HUES6 (cell line): ENCODE results near the gene C16orf82.

Source experiments
- H3K27ac ChIP-seq: 2 replicates; pipeline ENCODE4 v1.7.0; 2013; ENCODE audit warnings: low read depth, mild to moderate bottlenecking, low read length, inconsistent platforms
- H3K27me3 ChIP-seq: 2 replicates; pipeline ENCODE4 v1.6.1; 2013; ENCODE audit warnings: low read length; ENCODE audit not compliant: control insufficient read depth, insufficient read depth
- H3K36me3 ChIP-seq: 2 replicates; pipeline ENCODE4 v1.6.1; 2013; ENCODE audit warnings: low read length; ENCODE audit not compliant: control insufficient read depth, insufficient read depth
- H3K4me1 ChIP-seq: 2 replicates; pipeline ENCODE4 v1.6.1; 2013; ENCODE audit warnings: low read length; ENCODE audit not compliant: control insufficient read depth, insufficient read depth
- H3K4me3 ChIP-seq: 2 replicates; pipeline ENCODE4 v1.5.1; 2013; ENCODE audit warnings: low read depth, low read length
- H3K9ac ChIP-seq: one replicate; pipeline ENCODE4 v1.6.1; 2013; ENCODE audit warnings: mild to moderate bottlenecking, low read length
- H3K9me3 ChIP-seq: 2 replicates; pipeline ENCODE4 v1.6.1; 2013; ENCODE audit warnings: low read depth, low read length; ENCODE audit not compliant: control insufficient read depth, insufficient read depth

The C16orf82 gene

GRCh38 chr16:27048316-27048715 is 18.4 kb upstream of the C16orf82 start:
- peaks cover 14% of the 10 kb centered on the region for H3K27me3 ChIP-seq
- no peaks in the 10 kb centered on the region for H3K36me3 ChIP-seq
- no peaks in the 10 kb centered on the region for H3K9me3 ChIP-seq
- peaks cover 3% of the 10 kb centered on the region; the same call in 1 of the 2 replicates for H3K4me1 ChIP-seq
- H3K27ac ChIP-seq, result no peak overlapping the region
- no peak overlapping the region for H3K9ac ChIP-seq
- H3K4me3 ChIP-seq, result no peak overlapping the region

DNA sequence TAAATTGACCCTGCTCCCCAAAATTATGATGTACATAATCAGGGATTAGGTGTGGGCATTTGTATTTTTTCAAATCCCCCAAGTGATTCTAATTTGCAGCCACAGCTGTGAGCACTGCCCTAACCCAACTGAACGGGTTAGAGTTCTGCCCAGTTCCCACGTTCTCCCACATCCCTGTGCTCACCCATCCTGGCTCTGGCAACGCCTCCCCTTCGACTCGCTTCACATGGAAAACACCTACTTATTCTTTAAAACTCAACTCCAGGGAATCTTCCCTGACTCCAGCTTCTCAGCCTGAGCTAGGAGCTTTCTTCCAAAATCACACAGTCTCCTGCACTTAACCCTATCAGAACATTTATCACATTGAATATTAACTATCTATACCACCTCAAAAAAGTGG is 17.6 kb upstream of the C16orf82 start:
- Histone ChIP-seq H3K36me3 (no peaks in the 10 kb centered on the region), H3K9me3 (no peaks in the 10 kb centered on the region), H3K27me3 (peaks cover 14% of the 10 kb centered on the region), H3K27ac (no peak overlapping the region), H3K4me3 (no peak overlapping the region), H3K9ac (no peak overlapping the region), H3K4me1 (peaks cover 3% of the 10 kb centered on the region; the same call in 1 of the 2 replicates)

DNA sequence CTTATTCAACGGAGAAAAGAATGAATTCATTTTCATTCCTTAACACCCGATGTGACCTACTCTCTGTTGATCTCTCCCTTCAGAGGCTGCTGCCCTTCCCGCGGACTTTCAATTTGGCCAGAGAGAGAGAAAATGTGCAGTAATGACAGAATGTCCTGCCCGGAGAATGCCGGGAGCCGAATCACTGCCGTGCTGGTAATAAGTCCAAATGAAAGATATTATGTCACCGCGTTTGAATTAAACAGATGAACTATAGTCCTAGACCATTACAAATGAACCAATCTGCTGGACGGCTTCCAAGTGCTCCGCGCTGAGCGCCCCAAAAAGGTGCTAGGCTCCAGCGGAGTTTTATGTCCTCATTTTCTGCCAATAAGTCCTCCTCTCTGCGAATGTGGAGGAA is 14.7 kb upstream of the C16orf82 start:
- peaks cover 7% of the 10 kb centered on the region for H3K27me3 ChIP-seq
- H3K9me3 ChIP-seq, result no peaks in the 10 kb centered on the region
- H3K9ac ChIP-seq, result no peak overlapping the region
- no peaks in the 10 kb centered on the region for H3K36me3 ChIP-seq
- no peaks in the 10 kb centered on the region for H3K4me1 ChIP-seq
- no peak overlapping the region for H3K4me3 ChIP-seq
- no peak overlapping the region for H3K27ac ChIP-seq

GRCh38 chr16:27053996-27054395 is 12.7 kb upstream of the C16orf82 start:
- peaks cover 3% of the 10 kb centered on the region; the same call in 1 of the 2 replicates for H3K27me3 ChIP-seq
- no peak overlapping the region for H3K4me3 ChIP-seq
- H3K27ac ChIP-seq, result no peak overlapping the region

DNA sequence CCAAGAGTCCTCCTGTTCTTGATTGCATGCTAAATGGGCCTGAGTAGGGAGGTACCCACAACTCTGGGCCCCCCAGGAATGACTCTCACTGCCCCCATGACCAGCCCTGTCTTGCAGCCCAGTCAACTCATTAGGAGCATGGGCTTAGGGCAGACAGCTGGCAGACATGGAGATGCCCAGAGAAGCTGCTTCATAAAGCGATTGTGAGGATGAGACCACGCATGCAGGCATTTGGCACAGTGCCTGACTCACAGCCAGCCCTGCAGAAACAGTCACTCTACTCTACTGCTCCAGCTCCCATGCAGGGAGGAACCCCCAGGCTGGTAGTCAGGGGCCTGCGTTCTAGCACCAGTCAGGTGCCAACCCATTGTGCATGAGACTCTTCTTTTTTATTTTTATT is 8.4 kb upstream of the C16orf82 start:
- H3K4me1 ChIP-seq, result no peaks in the 10 kb centered on the region
- H3K27me3 ChIP-seq, result no peaks in the 10 kb centered on the region
- H3K4me3 ChIP-seq, result no peak overlapping the region
- no peak overlapping the region for H3K27ac ChIP-seq
- no peak overlapping the region for H3K9ac ChIP-seq
- no peaks in the 10 kb centered on the region; the same call in 1 of the 2 replicates for H3K9me3 ChIP-seq
- H3K36me3 ChIP-seq, result no peaks in the 10 kb centered on the region

More at GRCh38 chr16:27053996-27054395, 12.7 kb upstream of the C16orf82 start:
- no peaks in the 10 kb centered on the region for H3K36me3 ChIP-seq
- H3K4me1 ChIP-seq, result no peaks in the 10 kb centered on the region
- H3K9me3 ChIP-seq, result no peaks in the 10 kb centered on the region
- H3K9ac ChIP-seq, result no peak overlapping the region

GRCh38 chr16:27070776-27071175 is 4.0 kb downstream of the C16orf82 start:
- Histone ChIP-seq H3K27me3 (peaks cover 17% of the 10 kb centered on the region), H3K9me3 (peaks cover 5% of the 10 kb centered on the region; the same call in 1 of the 2 replicates), H3K36me3 (no peaks in the 10 kb centered on the region), H3K4me3 (no peak overlapping the region), H3K27ac (no peak overlapping the region), H3K9ac (no peak overlapping the region), H3K4me1 (peaks cover 6% of the 10 kb centered on the region)

- Histone ChIP-seq H3K36me3 (no peaks in the 10 kb centered on the region), H3K9me3 (peaks cover 9% of the 10 kb centered on the region; the same call in 1 of the 2 replicates), H3K4me3 (no peak overlapping the region), H3K27me3 (0 out of 2 replicates have a peak, but pooled peaks cover 4% of the 10 kb centered on the region), H3K27ac (no peak overlapping the region), H3K9ac (no peak overlapping the region), H3K4me1 (no peaks in the 10 kb centered on the region)
These were observed 7.0 kb downstream of the C16orf82 start for GRCh38 chr16:27073733-27074132.

DNA sequence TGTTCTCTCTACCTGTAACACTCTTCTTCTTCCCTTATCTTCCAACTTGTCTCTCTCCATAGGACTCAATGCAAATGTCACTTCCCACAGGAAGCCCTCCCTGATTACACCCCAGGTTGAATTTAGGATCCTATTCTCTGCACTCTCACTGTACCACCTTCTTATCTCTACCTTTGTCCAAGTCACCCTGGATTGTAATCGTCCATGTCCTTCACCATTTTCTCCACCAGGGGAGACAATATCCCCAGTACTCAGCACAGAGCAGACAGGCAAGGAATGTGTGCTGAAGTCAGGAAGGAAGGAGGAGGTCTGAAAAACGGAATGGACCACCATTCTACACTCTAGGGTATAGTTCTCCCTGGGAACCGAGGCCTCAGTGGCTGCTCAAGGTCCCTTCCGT is 14.2 kb downstream of the C16orf82 start:
- Histone ChIP-seq H3K27me3 (no peaks in the 10 kb centered on the region), H3K36me3 (no peaks in the 10 kb centered on the region)

DNA sequence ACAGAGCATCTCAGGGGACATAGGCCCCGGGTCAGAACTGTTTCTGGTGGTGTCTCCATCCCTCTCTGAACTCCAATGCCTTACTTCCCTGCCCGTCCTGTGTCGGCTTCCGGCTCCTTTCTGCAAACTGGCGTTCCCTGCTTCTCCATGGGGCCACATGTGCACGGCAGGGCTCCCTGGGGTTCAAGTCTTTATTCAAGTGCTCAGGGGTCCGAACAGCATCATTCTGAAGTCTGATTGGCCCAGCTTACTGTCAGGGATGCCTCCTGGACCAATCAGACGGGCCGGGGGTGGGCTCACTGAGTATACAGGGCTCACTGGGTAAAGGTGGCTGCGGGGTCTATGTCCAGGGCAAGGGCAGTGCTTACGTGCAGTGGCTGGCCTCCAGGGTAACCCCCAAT is 17.1 kb downstream of the C16orf82 start:
- H3K36me3 ChIP-seq, result no peaks in the 10 kb centered on the region
- no peak overlapping the region for H3K4me3 ChIP-seq
- peaks cover 18% of the 10 kb centered on the region for H3K4me1 ChIP-seq
- H3K9ac ChIP-seq, result no peak overlapping the region
- H3K27me3 ChIP-seq, result no peaks in the 10 kb centered on the region
- H3K9me3 ChIP-seq, result no peaks in the 10 kb centered on the region
- H3K27ac ChIP-seq, result no peak overlapping the region

More for the DNA sequence above, 14.2 kb downstream of the C16orf82 start:
- H3K4me3 ChIP-seq, result no peak overlapping the region
- H3K4me1 ChIP-seq, result peaks cover 15% of the 10 kb centered on the region
- H3K9me3 ChIP-seq, result peaks cover 4% of the 10 kb centered on the region; the same call in 1 of the 2 replicates
- no peak overlapping the region for H3K27ac ChIP-seq
- no peak overlapping the region for H3K9ac ChIP-seq

DNA sequence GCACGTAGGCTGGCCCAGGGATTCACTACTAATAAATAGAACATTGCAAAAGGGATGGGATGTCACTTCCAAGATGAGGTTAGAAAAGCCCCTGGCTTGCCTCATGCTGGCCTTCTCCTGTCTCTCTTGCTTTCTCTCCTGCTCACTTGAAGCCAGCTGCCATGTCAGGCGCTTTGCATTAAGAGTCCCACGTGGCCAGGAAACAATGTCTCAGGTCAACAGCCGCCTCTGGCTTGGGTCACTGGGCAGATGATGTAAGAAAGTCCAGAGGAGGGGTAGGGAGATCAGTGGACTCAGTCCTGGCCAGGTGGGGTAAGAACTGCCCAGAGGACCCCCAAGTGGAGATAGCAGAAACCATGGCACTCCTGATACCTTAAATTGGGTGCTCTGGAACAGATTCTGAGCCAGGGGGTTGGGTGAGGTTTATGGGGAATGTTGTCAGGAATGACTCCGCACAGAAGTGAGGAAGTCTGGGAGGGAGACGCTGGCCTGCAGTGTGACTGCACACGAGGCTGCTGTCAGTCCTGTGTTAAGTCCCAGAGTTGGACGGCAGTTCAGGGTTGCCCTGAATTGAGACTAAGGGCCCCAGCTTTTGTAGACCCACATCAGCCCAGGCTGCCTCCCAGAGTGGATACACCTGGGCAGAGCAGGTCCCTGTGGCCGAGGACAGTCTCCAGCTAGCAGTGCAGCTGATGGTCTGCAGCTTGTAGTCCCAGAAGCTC is 17.7 kb downstream of the C16orf82 start:
- no peaks in the 10 kb centered on the region for H3K9me3 ChIP-seq
- no peaks in the 10 kb centered on the region for H3K36me3 ChIP-seq
- no peak overlapping the region for H3K4me3 ChIP-seq
- H3K27ac ChIP-seq, result no peak overlapping the region
- H3K9ac ChIP-seq, result no peak overlapping the region
- peaks cover 18% of the 10 kb centered on the region for H3K4me1 ChIP-seq
- H3K27me3 ChIP-seq, result no peaks in the 10 kb centered on the region

- Histone ChIP-seq H3K36me3 (no peaks in the 10 kb centered on the region), H3K27me3 (no peaks in the 10 kb centered on the region), H3K4me1 (peaks cover 18% of the 10 kb centered on the region), H3K9me3 (no peaks in the 10 kb centered on the region), H3K27ac (no peak overlapping the region), H3K4me3 (no peak overlapping the region), H3K9ac (no peak overlapping the region)
These were observed 18.5 kb downstream of the C16orf82 start for GRCh38 chr16:27085182-27085581.
